ENCODE measurements around the gene ASIC1.

- no peak for TF ChIP-seq CTCF (conservative IDR thresholded peaks at IDR 0.05; ENCODE audit: low read depth, low read length)
- no peak for TF ChIP-seq EZH2 (IDR thresholded peaks at IDR 0.05; ENCODE audit: borderline replicate concordance, low read depth, low read length, poor library complexity, severe bottlenecking)
Observed at GRCh38 chr12:50081096-50081808, 23.9 kb downstream of the ASIC1 start.
